RPMI7951 (cell line): ENCODE results near the gene OVCA2. TPM values are rescaled to one million over a fixed set of nuclear protein-coding genes. Genes with fewer than 3 reads are reported as not detected.

Source experiments
- DNase-seq: peaks from one replicate; pipeline ENCODE4 v3.0.0-alpha.2; 2012; ENCODE audit warnings: low read depth
- total RNA-seq: library from RNA; depleted of rRNA; stranded (reverse); fragments of >200 nt; shearing (Covaris generic); gene quantifications from 2 replicates; pipeline ENCODE4 v1.2.3, GENCODE V29; 2014

OVCA2 gene
- total RNA-seq, 1 experiment from 2014 or later, result 67.5 TPM

- DNase-seq, result no peak
Observed at GRCh38 chr17:2054262-2054511, 12.4 kb downstream of the OVCA2 start.

- DNase-seq, result peak; percentile 71
Observed at GRCh38 chr17:2054512-2055291, 12.9 kb downstream of the OVCA2 start, which contains the start of gene HIC1. Gene HIC1 (plus strand): TSS chr17:2055103. CDS start chr17:2056691, 1,588 bp downstream.

GRCh38 chr17:2055292-2056205 lies 13.7 kb downstream of the OVCA2 start:
- peak; percentile 42 for DNase-seq

GRCh38 chr17:2056206-2057174 lies 14.7 kb downstream of the OVCA2 start:
- DNase-seq, result no peak

- DNase-seq, result no peak
Observed at GRCh38 chr17:2057175-2057759, 15.4 kb downstream of the OVCA2 start.

GRCh38 chr17:2057760-2058585 lies 16.2 kb downstream of the OVCA2 start:
- DNase-seq, result no peak

- DNase-seq, result no peak
Observed at GRCh38 chr17:2058586-2059546, 17.0 kb downstream of the OVCA2 start.

GRCh38 chr17:2059547-2060384 lies 17.9 kb downstream of the OVCA2 start:
- DNase-seq, result no peak

GRCh38 chr17:2060385-2060658 lies 18.5 kb downstream of the OVCA2 start:
- no peak for DNase-seq

- no peak for DNase-seq
Observed at GRCh38 chr17:2060681-2061440, 19.0 kb downstream of the OVCA2 start.

- no peak for DNase-seq
Observed at GRCh38 chr17:2061441-2061958, 19.7 kb downstream of the OVCA2 start.

GRCh38 chr17:2062571-2063183 lies 20.9 kb downstream of the OVCA2 start:
- no peak for DNase-seq

GRCh38 chr17:2063261-2064146 lies 21.7 kb downstream of the OVCA2 start:
- no peak for DNase-seq

- no peak for DNase-seq
Observed at GRCh38 chr17:2064147-2064489, 22.3 kb downstream of the OVCA2 start.

- DNase-seq, result no peak
Observed at GRCh38 chr17:2064520-2064971, 22.7 kb downstream of the OVCA2 start.
